ENCODE data around the gene TNS3. TPM values are rescaled to one million over a fixed set of nuclear protein-coding genes. Genes with fewer than 3 reads are reported as not detected.
"Not testable (repeated sequence)": the region's sequence is repeated elsewhere in the genome, so short reads cannot be mapped to it uniquely, and the experiment has no call there.

The TNS3 gene
- total RNA-seq, 1 donor from 2014 or later = 452 TPM

GRCh38 chr7:47617131-47617530 lies 35.2 kb upstream of the TNS3 start:
- DNase-seq (ENCODE audit: low spot score in 2 of 2, unreplicated experiment in 2 of 2) = no peak
- Mint-ChIP-seq H3K27me3 (ENCODE audit: low read depth) (no peaks in the 10 kb centered on the region), H3K4me3 (no peak overlapping the region), H3K9me3 (no peaks in the 10 kb centered on the region), H3K27ac (no peak overlapping the region), H3K4me1 (peaks cover 14% of the 10 kb centered on the region), H3K36me3 (no peaks in the 10 kb centered on the region)
- TF ChIP-seq CTCF (IDR thresholded peaks at IDR 0.05; ENCODE audit: unreplicated experiment) = no peak

GRCh38 chr7:47614450-47614849 lies 32.5 kb upstream of the TNS3 start:
- no peak overlapping the region for H3K4me3 Mint-ChIP-seq
- no peak for TF ChIP-seq CTCF (IDR thresholded peaks at IDR 0.05; ENCODE audit: unreplicated experiment)
- peaks cover 15% of the 10 kb centered on the region for H3K4me1 Mint-ChIP-seq
- H3K27me3 Mint-ChIP-seq (ENCODE audit: low read depth) = no peaks in the 10 kb centered on the region
- DNase-seq (ENCODE audit: low spot score in 2 of 2, unreplicated experiment in 2 of 2) = no peak
- H3K9me3 Mint-ChIP-seq = no peaks in the 10 kb centered on the region
- H3K27ac Mint-ChIP-seq = no peak overlapping the region
- no peaks in the 10 kb centered on the region for H3K36me3 Mint-ChIP-seq

GRCh38 chr7:47611045-47611511 lies 29.2 kb upstream of the TNS3 start:
- peaks cover 27% of the 10 kb centered on the region for H3K4me1 Mint-ChIP-seq
- H3K27ac Mint-ChIP-seq = peak overlapping the region; percentile 87
- no peaks in the 10 kb centered on the region for H3K9me3 Mint-ChIP-seq
- TF ChIP-seq CTCF (IDR thresholded peaks at IDR 0.05; ENCODE audit: unreplicated experiment) = no peak
- H3K36me3 Mint-ChIP-seq = no peaks in the 10 kb centered on the region
- no peak for DNase-seq (ENCODE audit: low spot score in 2 of 2, unreplicated experiment in 2 of 2)
- no peak overlapping the region for H3K4me3 Mint-ChIP-seq
- H3K27me3 Mint-ChIP-seq (ENCODE audit: low read depth) = no peaks in the 10 kb centered on the region

- Mint-ChIP-seq H3K9me3 (no peaks in the 10 kb centered on the region), H3K4me3 (no peak overlapping the region), H3K27ac (peak overlapping the region; percentile 87), H3K36me3 (no peaks in the 10 kb centered on the region), H3K4me1 (peaks cover 30% of the 10 kb centered on the region), H3K27me3 (ENCODE audit: low read depth) (no peaks in the 10 kb centered on the region)
- no peak for TF ChIP-seq CTCF (IDR thresholded peaks at IDR 0.05; ENCODE audit: unreplicated experiment)
- DNase-seq (ENCODE audit: low spot score in 2 of 2, unreplicated experiment in 2 of 2) = no peak
Observed at GRCh38 chr7:47610506-47611044, 28.7 kb upstream of the TNS3 start.

GRCh38 chr7:47609803-47610452 lies 28.0 kb upstream of the TNS3 start:
- H3K4me1 Mint-ChIP-seq = peaks cover 34% of the 10 kb centered on the region
- no peaks in the 10 kb centered on the region for H3K9me3 Mint-ChIP-seq
- TF ChIP-seq CTCF (IDR thresholded peaks at IDR 0.05; ENCODE audit: unreplicated experiment) = no peak
- H3K27me3 Mint-ChIP-seq (ENCODE audit: low read depth) = no peaks in the 10 kb centered on the region
- no peaks in the 10 kb centered on the region for H3K36me3 Mint-ChIP-seq
- H3K4me3 Mint-ChIP-seq = no peak overlapping the region
- peak overlapping the region; percentile 87 for H3K27ac Mint-ChIP-seq
- no peak for DNase-seq (ENCODE audit: low spot score in 2 of 2, unreplicated experiment in 2 of 2)

GRCh38 chr7:47606593-47607046 lies 24.7 kb upstream of the TNS3 start:
- not testable (repeated sequence) for H3K4me3 Mint-ChIP-seq; DNase-seq (ENCODE audit: low spot score in 2 of 2, unreplicated experiment in 2 of 2); H3K36me3 Mint-ChIP-seq; H3K9me3 Mint-ChIP-seq; H3K27me3 Mint-ChIP-seq (ENCODE audit: low read depth)
- peaks cover 55% of the 10 kb centered on the region for H3K4me1 Mint-ChIP-seq
- peak overlapping the region; percentile 95 for H3K27ac Mint-ChIP-seq

Measured in mesothelial cell of epicardium (in vitro differentiated cells).